ENCODE results near the gene C2orf74.

Gene C2orf74

GRCh38 chr2:61205132-61205531 is 43.1 kb downstream of the C2orf74 start:
- in situ Hi-C loops (cut with HindIII; ENCODE audit: low sequenced_read_pairs), result no loop called here

- in situ Hi-C loops (cut with HindIII; ENCODE audit: low sequenced_read_pairs), result no loop called here
These were observed 48.5 kb downstream of the C2orf74 start for GRCh38 chr2:61210332-61210981.

DNA sequence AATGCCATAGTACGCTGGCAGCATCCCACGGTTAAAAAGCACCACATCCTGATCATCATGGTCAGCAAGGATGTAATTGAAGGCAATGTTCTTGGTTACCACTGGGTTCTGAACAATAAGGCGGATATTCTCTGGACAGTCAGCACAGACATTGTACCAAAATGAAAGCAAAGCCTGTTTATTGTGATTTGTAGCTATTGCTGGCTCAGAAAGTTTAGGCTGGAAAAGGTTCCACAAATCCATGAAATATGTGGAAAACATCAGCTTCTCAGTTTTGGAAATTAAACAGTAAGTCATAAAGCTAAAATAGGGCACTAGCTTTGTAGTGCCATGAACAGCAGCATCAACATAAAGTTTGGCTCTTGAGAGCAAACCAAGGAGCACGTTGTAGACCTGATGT is 52.2 kb downstream of the C2orf74 start:
- in situ Hi-C loops (cut with HindIII; ENCODE audit: low sequenced_read_pairs), result no loop called here

Measured in DLD1 (cell line).